ENCODE results near the gene MARK2. TPM values are rescaled to one million over a fixed set of nuclear protein-coding genes. Genes with fewer than 3 reads are reported as not detected.

MARK2 gene
- total RNA-seq, 5 donors from 2014 or later (not counting 1 experiment from before 2014, with no cell fraction given) = 57.4 to 67.2 (median 64.0) TPM

Other genes with a start within 250 kb of the MARK2 start
- gene PLAAT3, start 224.7 kb upstream of the MARK2 start, total RNA-seq = 1 to 10 TPM; 3.7 to 10.0 (median 6.0) TPM
- 10 to 100 TPM; 27.4 to 43.7 (median 37.6) TPM for gene ATL3, start 167.7 kb upstream of the MARK2 start, total RNA-seq
- gene RTN3, start 157.6 kb upstream of the MARK2 start, total RNA-seq = 10 to 100 TPM; 25.0 to 39.7 (median 34.9) TPM
- 1 to 10 TPM; 2.8 to 8.3 (median 4.0) TPM for gene ZFTA, start 70.3 kb upstream of the MARK2 start, total RNA-seq
- gene SPINDOC, start 25.7 kb upstream of the MARK2 start, total RNA-seq = 10 to 100 TPM in 3 of 5 donors, 1 to 10 TPM in 2; 8.1 to 16.1 (median 15.3) TPM
- gene RCOR2, start 78.1 kb downstream of the MARK2 start, total RNA-seq = under 1 TPM in 3 of 5 donors, not detected in 2; 0.09 to 0.26 (median 0.10) TPM
- 10 to 100 TPM; 19.0 to 27.5 (median 23.5) TPM for gene NAA40, start 99.9 kb downstream of the MARK2 start, total RNA-seq
- 100 to 1,000 TPM; 108 to 152 (median 125) TPM for gene COX8A, start 135.5 kb downstream of the MARK2 start, total RNA-seq
- gene OTUB1, start 147.3 kb downstream of the MARK2 start, total RNA-seq = 10 to 100 TPM; 63.1 to 76.7 (median 67.2) TPM
- not detected for gene FLRT1, start 196.8 kb downstream of the MARK2 start, total RNA-seq